Activated naive CD8-positive, alpha-beta T cell treated with anti-CD3 and anti-CD28 coated beads, Interleukin-2, amount 10 ng/mL, durations not matched to agents 7 days and 5 days (primary cell): ENCODE data around the gene CSRP1. TPM values are rescaled to one million over a fixed set of nuclear protein-coding genes. Genes with fewer than 3 reads are reported as not detected.
A peak's percentile ranks its signal among the peaks of the same experiment; 100 is the strongest.
"Not testable (repeated sequence)": the region's sequence is repeated elsewhere in the genome, so short reads cannot be mapped to it uniquely, and the experiment has no call there.

Experiments used
- ATAC-seq: fragments of 150-1000 bp; cut with Tn5 transposase; one replicate; pipeline ENCODE4 v1.10.0; 2021; ENCODE audit warnings: low read depth, moderate library complexity
- POLR2A ChIA-PET: fragments of 350-600 bp; sonication (Branson Sonifier 250); formaldehyde crosslinking; loops from one replicate; lab custom pipeline; 2021; ENCODE audit warnings: antibody characterized with exemption; lab: Charles Lee
- DNase-seq: peaks from one replicate; pipeline ENCODE4 v3.0.0; 2021
- H3K27ac Mint-ChIP-seq: one replicate; pipeline ENCODE4 v1.8.0; 2022; ENCODE audit warnings: mild to moderate bottlenecking, mixed read lengths
- H3K27me3 Mint-ChIP-seq: one replicate; pipeline ENCODE4 v1.8.0; 2022; ENCODE audit warnings: mild to moderate bottlenecking, moderate library complexity, mixed read lengths
- H3K36me3 Mint-ChIP-seq: one replicate; pipeline ENCODE4 v1.8.0; 2021; ENCODE audit warnings: mild to moderate bottlenecking, mixed read lengths
- H3K4me1 Mint-ChIP-seq: one replicate; pipeline ENCODE4 v1.8.0; 2021; ENCODE audit warnings: mixed read lengths
- H3K4me3 Mint-ChIP-seq: one replicate; pipeline ENCODE4 v1.8.0; 2022; ENCODE audit warnings: mild to moderate bottlenecking, moderate library complexity, mixed read lengths
- H3K9me3 Mint-ChIP-seq: one replicate; pipeline ENCODE4 v1.8.0; 2021; ENCODE audit warnings: mixed read lengths
- total RNA-seq, 2 experiments: library from RNA; stranded (reverse); gene quantifications; one replicate each; pipeline ENCODE4 v1.2.3, GENCODE V29; 2021

Gene CSRP1
- total RNA-seq: 10 to 100 TPM; 61.2 to 66.0 TPM

DNA sequence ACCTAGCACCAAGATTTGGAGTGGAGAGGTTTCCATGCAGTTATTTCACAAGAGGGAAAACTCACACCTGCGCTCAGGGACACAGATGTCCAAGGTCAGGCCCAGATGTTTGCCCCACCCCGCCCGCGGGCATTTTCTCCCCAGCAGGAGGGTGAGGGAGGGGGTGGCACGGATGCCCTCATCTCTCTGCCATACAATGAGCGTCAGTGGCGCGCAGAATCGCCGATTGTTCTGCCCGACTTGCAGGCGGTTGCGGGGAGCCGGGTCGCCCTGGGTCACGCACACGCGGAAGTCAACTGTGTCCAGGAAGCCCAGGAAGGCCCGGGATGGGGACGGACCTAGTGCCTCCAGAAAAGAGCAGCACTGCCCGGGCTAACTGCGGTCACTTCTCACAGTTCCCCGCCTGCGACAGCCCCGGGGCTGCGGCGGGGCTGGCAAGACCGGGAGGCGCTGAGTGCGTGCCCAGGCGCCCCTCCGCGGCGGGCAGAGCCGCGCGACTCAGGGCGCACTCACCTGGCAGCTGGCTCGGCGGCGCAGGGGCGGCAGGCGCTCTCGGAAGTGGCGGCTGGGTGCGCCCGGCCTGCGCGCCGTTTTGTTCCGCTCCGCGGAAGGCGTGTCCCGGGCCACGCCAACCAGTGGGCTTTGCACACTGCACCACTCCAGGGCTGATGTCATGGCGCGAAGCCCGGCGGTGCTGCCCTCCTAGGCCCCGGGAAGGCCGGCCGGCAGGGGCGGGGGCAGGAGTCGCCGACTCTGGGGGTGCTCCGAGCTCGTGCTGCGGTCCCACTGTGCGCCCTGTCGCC lies at the start of gene CSRP1:
CSRP1 (minus strand) TSS at position 567 of the 803 bp plus-strand sequence. CDS start 10,820 bp downstream, outside the sequence.
- DNase-seq: peak; percentile 86
- peak; percentile 93 for ATAC-seq
- Mint-ChIP-seq H3K4me3 (peak within 1 kb of the TSS; percentile 94), H3K27me3 (no peaks in the 10 kb centered on the region), H3K9me3 (no peaks in the 10 kb centered on the region), H3K36me3 (peaks cover 4% of the 10 kb centered on the region), H3K4me1 (peaks cover 49% of the 10 kb centered on the region), H3K27ac (peak within 1 kb of the TSS; percentile 88)
- POLR2A ChIA-PET: interaction anchor here (1.0 to 2.9 kb wide), 5 partner anchors 11 to 59 kb away, joined by 4 to 17 read pairs (median 4); partner anchors contain the start of gene PHLDA3

DNA sequence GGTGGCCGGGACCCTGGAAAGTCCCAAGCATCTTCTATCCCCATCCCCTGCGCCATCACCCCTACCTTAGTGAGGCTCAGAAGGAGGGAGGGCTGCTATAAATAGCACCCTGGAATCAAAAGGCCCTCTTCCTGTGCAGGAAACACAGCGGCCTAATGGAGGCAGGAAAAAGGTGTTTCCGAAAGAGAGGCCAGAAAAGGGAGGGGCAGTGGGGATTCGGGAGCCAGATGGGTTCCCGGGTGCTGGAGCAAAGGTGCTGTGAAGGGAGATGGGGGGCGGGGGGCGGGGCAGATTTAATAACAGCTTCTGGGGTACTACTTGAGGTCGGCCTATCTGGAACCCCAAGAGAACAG lies 48.6 kb upstream of the CSRP1 start:
- DNase-seq (no peak), ATAC-seq (no peak)
- peaks cover 11% of the 10 kb centered on the region for H3K27me3 Mint-ChIP-seq
- peaks cover 6% of the 10 kb centered on the region for H3K4me1 Mint-ChIP-seq
- H3K9me3 Mint-ChIP-seq: no peaks in the 10 kb centered on the region
- H3K36me3 Mint-ChIP-seq: no peaks in the 10 kb centered on the region
- POLR2A ChIA-PET: no interaction called here
- no peak overlapping the region for H3K27ac Mint-ChIP-seq
- no peak overlapping the region for H3K4me3 Mint-ChIP-seq

DNA sequence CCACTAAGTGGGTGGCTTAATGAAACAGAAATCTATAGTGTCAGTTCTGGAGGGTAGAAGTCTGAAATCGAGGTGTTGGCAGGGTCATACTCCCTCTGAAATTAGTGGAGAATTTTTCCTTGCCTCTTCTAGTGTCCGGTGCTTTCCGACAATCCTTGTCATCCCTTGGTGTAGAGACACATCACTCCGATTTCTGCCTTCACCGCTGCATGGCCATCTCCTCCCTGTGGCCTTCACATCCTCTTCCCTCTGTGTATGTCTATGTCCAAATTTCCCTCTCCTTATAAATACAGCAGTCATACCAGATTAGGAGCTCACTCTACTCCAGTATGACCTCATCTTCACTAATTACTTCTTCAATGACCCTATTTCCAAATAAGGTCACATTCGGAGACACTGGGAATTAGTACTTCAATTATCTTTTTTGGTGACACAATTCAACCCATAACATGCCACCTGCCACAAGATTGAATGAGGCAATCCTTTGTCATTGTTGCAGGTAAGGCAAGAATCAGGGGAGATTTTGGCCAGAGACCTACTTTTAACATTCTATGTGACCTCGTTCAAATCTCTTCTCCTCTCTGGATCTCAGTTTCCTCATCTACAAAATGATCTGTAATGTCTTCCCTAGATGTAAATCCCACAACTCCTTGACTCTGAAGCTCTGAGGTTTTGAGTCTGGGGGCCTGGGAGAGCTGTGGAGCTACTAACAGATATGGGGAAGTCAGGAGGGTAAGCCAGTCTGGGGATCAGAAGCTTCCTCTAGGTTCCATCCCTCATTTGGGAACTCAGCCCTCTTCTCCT lies 48.1 kb upstream of the CSRP1 start:
- no peak overlapping the region for H3K27ac Mint-ChIP-seq
- no peaks in the 10 kb centered on the region for H3K36me3 Mint-ChIP-seq
- ATAC-seq (no peak), DNase-seq (no peak)
- H3K4me3 Mint-ChIP-seq: no peak overlapping the region
- POLR2A ChIA-PET: no interaction called here
- peaks cover 10% of the 10 kb centered on the region for H3K27me3 Mint-ChIP-seq
- H3K4me1 Mint-ChIP-seq: peaks cover 6% of the 10 kb centered on the region
- H3K9me3 Mint-ChIP-seq: no peaks in the 10 kb centered on the region

DNA sequence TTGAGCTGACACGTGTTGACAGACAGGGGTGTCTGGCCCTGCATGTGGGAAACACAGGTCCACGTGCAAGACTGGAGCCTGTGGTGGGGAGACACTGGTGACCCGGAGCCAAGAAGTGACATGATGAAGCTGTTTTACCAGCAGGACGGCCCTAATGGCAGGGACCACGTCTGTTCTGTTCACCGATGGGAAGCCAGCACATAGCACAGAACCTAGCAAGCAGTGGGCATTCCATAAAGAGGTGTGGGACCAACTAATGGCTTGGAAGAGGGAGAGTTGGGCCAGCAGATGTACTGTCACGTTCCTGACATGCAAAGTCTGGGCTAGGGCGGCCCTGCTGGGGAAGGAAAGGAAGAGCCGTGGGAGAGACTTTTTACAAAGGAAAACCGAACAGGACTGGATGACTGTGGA lies 47.3 kb upstream of the CSRP1 start:
- no peak for DNase-seq
- H3K9me3 Mint-ChIP-seq: no peaks in the 10 kb centered on the region
- POLR2A ChIA-PET: no interaction called here
- no peaks in the 10 kb centered on the region for H3K36me3 Mint-ChIP-seq
- peaks cover 6% of the 10 kb centered on the region for H3K4me1 Mint-ChIP-seq
- H3K4me3 Mint-ChIP-seq: no peak overlapping the region
- peaks cover 10% of the 10 kb centered on the region for H3K27me3 Mint-ChIP-seq
- no peak overlapping the region for H3K27ac Mint-ChIP-seq
- no peak for ATAC-seq

DNA sequence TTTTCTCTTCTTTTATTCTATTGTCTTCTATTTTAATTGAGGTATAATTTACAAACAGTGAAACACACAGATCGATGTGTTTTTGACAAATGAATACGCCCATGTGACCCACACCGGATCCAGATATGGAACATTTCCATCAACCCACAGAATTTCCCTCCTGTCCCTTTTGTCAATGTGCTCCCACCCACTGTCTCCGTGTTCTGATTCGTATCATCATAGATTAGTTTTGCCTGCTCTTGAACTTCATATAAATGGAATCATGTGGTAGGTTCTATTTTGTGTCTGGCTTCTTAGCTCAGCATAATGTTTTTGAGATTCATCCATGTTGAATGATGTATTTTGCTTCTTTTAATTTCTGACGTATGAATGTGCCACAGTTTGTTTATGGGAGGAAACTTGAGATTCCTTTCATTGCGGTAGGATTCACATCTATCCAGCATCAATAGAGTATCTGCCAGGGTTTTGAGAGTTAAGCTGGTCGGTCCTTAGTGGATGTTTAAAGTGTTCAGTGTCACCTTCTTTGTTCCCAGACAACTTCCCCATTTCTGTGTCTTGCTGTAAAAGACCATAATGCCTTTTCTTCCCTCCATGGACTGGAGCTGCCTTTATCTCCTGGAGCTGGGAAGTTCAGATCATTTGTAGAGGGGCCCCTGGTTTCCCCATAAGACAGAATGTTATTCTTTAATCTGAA lies 46.7 kb upstream of the CSRP1 start:
- Mint-ChIP-seq H3K27ac (no peak overlapping the region), H3K27me3 (peaks cover 12% of the 10 kb centered on the region)
- no peak for ATAC-seq

DNA sequence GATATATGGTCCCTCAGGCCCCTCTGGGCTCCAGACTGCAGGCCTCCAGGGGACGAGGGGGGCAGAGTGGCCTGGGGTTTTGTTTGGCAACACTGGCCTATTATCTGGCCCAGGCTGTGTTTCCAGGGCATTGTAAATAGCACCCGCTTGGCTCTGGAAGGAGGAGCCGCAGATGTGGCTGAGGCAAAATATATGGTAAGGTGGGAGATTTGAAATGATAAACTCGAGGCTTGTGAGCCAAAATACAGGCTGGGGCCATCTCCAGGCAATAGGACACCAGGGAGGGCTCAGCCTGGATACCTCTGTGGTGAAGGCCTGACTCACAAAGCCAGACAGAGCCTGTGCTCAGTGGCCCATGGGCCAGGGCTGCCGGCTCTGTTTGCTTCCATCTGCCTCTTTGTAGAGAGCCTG lies 46.0 kb upstream of the CSRP1 start:
- H3K4me1 Mint-ChIP-seq: peaks cover 6% of the 10 kb centered on the region
- H3K4me3 Mint-ChIP-seq: no peak overlapping the region
- ATAC-seq (no peak), DNase-seq (no peak)
- peaks cover 12% of the 10 kb centered on the region for H3K27me3 Mint-ChIP-seq
- POLR2A ChIA-PET: no interaction called here
- no peaks in the 10 kb centered on the region for H3K9me3 Mint-ChIP-seq
- no peak overlapping the region for H3K27ac Mint-ChIP-seq
- H3K36me3 Mint-ChIP-seq: no peaks in the 10 kb centered on the region

More for the DNA sequence above, 46.7 kb upstream of the CSRP1 start:
- no peak for DNase-seq
- Mint-ChIP-seq H3K9me3 (no peaks in the 10 kb centered on the region), H3K36me3 (no peaks in the 10 kb centered on the region), H3K4me1 (peaks cover 6% of the 10 kb centered on the region), H3K4me3 (no peak overlapping the region)
- POLR2A ChIA-PET: no interaction called here

DNA sequence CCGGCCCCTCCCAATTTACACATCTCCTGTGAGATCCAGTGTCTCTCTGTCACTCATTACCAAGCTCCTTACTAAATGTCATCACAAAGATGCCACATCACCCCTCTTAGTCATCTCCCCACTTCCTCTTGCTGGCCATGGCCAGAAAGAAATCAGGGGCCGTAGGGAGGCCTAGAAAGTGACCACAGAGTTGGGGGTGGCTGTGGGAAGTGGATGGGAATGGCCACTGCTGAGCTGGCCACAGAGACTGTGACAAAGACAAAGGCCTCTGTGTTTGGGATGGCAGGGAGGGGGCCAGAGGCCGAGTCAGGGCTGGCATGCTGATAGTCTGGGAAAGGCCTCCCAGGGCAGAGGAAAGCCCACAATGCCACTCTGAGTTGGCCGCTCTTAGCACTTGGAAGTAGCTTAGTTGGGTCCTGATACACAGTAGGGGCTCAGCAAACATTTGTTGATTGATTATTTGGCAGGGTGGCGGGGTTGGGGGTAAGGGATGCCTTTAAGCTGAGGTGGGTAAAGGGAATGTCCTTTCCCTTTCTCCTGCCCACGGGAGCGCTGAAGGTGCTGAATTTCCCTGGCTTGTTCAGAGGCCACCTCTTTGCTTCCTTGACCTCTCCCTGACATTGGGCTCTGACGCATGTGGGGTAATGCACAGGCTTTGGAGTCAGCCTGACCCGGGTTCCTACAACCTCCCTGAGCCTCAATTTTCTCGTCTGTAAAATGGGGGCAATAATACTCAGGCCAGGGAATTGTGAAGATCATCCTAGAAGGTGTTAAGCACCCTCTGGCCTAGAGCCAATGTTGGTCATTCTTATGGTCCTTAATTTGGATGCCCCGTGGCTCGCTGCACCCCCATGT lies 45.2 kb upstream of the CSRP1 start:
- DNase-seq: no peak
- H3K4me3 Mint-ChIP-seq: no peak overlapping the region
- ATAC-seq: no peak
- POLR2A ChIA-PET: interaction anchor here (0.5 kb wide), 1 partner anchor 204 kb away, joined by 4 read pairs; no protein-coding TSS in a partner anchor
- no peak overlapping the region for H3K27ac Mint-ChIP-seq
- no peaks in the 10 kb centered on the region for H3K36me3 Mint-ChIP-seq
- H3K9me3 Mint-ChIP-seq: no peaks in the 10 kb centered on the region
- H3K4me1 Mint-ChIP-seq: peaks cover 6% of the 10 kb centered on the region
- peaks cover 12% of the 10 kb centered on the region for H3K27me3 Mint-ChIP-seq

DNA sequence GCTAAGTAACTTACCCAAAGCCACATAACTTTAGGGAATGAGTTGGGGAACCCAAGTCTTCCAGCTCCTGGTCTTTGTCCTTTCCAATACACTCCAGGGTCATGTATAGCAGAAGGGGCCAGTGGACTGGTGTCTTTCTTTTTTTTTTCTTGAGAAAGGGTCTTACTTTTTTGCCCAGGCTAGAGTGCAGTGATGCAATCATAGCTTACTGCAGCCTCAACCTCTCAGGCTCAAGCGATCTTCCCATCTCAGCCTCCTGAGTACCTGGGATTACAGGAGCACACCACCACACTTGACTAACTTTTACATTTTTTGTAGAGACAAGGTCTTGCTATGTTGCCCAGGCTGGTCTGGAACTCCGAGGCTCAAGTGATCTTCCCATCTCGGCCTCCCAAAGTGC lies 44.2 kb upstream of the CSRP1 start:
- POLR2A ChIA-PET: no interaction called here
- H3K4me1 Mint-ChIP-seq: peaks cover 6% of the 10 kb centered on the region
- no peaks in the 10 kb centered on the region for H3K9me3 Mint-ChIP-seq
- peaks cover 14% of the 10 kb centered on the region for H3K27me3 Mint-ChIP-seq
- H3K36me3 Mint-ChIP-seq: no peaks in the 10 kb centered on the region
- no peak overlapping the region for H3K4me3 Mint-ChIP-seq
- no peak for DNase-seq
- ATAC-seq: no peak
- H3K27ac Mint-ChIP-seq: peak overlapping the region; percentile 25

DNA sequence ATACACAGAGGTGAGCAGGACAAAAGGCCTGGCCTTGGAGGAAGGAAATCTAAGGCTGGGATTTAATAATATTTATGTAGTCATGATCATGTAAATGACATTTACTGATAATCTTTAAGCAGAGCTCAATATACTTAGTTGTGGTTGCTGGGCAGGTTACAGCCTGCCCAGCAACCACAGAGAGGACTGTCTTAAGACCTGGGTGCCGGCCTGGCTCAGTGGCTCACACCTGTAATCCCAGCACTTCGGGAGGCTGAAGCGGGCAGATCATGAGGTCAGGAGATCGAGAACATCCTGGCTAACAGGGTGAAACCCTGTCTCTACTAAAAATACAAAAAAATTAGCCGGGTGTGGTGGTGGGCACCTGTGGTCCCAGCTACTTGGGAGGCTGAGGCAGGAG lies 42.6 kb upstream of the CSRP1 start:
- H3K36me3 Mint-ChIP-seq, POLR2A ChIA-PET, ATAC-seq, H3K4me1 Mint-ChIP-seq, H3K27ac Mint-ChIP-seq, H3K9me3 Mint-ChIP-seq, DNase-seq, H3K4me3 Mint-ChIP-seq: not testable (repeated sequence)
- H3K27me3 Mint-ChIP-seq: peaks cover 15% of the 10 kb centered on the region

DNA sequence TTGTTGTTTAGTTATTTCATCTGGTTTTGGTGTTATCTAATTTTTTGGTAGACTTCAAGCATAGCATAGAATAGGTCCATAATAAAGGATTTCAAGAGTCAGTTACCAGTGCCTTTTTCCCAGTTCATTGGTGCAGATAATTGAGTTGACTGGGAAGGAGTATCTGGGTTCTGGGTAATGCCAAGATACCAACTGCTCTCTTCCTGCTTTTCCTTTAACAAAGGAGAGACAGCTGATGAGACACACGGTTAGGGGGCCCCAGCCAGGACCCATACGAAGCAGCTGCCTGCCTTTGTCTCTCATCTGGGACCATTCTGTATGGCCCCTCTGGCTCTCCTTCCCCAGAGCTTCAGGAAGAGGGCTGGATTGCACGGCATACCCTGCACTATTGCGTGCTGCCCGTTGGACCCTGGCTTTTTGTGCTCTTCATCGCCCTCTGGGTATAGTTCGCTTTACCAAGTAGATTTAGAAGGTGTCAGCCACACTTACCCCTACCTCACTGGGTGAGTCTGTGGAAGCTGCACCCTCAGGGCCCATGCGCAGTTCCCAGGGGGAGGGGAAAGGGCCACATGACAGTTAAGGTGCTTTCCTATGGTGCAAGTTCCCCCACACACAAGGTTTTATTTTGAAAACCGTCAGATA lies 39.0 kb upstream of the CSRP1 start:
- no peak overlapping the region for H3K27ac Mint-ChIP-seq
- POLR2A ChIA-PET: no interaction called here
- H3K9me3 Mint-ChIP-seq: no peaks in the 10 kb centered on the region
- DNase-seq (no peak), ATAC-seq (no peak)
- H3K27me3 Mint-ChIP-seq: peaks cover 47% of the 10 kb centered on the region
- no peak overlapping the region for H3K4me3 Mint-ChIP-seq
- H3K4me1 Mint-ChIP-seq: no peaks in the 10 kb centered on the region
- H3K36me3 Mint-ChIP-seq: no peaks in the 10 kb centered on the region

DNA sequence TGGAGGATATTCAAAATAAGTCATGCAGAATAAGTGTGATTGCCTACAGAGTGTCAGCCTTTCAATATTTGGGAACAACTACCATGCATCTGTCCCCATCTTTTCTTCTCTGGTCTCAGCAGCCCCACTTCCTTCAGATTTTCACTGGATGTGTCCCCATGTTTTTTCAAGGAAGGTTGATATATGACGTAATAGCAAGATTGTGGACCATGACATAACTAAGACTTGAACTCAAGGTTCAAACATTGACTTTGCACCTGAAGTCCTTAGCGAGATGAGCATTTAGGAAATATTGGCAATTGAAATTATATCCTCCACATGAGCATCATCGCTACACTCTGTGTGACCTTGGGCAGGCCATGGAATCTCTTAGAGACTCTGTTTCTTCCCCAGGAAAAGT lies 37.8 kb upstream of the CSRP1 start:
- H3K36me3 Mint-ChIP-seq: no peaks in the 10 kb centered on the region
- peaks cover 3% of the 10 kb centered on the region for H3K4me1 Mint-ChIP-seq
- no peaks in the 10 kb centered on the region for H3K9me3 Mint-ChIP-seq
- H3K27me3 Mint-ChIP-seq: peaks cover 60% of the 10 kb centered on the region
- POLR2A ChIA-PET: no interaction called here
- DNase-seq (no peak), ATAC-seq (no peak)
- no peak overlapping the region for H3K4me3 Mint-ChIP-seq
- no peak overlapping the region for H3K27ac Mint-ChIP-seq

DNA sequence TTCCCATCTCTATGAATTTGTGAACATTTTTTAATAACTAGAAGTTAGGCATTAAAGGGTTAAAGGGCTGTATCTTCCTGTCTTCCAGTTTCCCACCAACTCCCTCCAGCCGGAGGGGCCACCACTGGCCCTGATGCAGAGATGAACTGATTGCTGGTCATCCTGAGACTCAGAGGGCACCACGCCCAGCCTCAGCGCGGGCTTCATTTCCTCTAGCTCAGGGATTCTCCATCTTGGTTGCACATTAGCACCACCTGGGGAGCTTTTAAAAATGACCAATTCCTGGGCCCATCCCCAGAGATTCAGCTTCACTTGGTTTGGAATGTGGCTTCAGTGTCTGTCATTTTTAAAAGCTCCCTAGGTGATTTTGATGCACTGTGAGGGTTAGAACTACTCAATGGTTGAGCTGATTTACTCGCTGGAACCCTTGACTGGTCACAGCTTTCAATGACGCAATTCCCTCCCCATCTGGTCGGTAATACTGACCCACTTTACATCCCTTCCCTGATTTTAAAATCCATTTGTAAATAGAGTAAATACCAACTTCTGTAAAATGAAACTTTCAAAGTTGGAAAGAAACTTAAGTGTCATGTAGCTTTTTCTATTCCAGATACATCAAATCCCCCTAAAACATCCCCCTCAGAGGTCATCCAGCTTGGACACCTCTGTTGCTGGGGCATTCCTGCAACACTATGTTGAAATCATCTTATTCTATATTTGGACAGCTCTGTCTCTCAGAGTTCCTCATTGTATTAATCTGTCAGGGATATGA lies 37.1 kb upstream of the CSRP1 start:
- H3K4me1 Mint-ChIP-seq: peaks cover 6% of the 10 kb centered on the region
- no peak overlapping the region for H3K4me3 Mint-ChIP-seq
- H3K9me3 Mint-ChIP-seq: no peaks in the 10 kb centered on the region
- DNase-seq: no peak
- POLR2A ChIA-PET: no interaction called here
- no peak for ATAC-seq
- peaks cover 64% of the 10 kb centered on the region for H3K27me3 Mint-ChIP-seq
- no peak overlapping the region for H3K27ac Mint-ChIP-seq
- H3K36me3 Mint-ChIP-seq: no peaks in the 10 kb centered on the region
